Islet precursor cell (in vitro differentiated cells): ENCODE measurements around the gene KLHL9.
"Not testable (repeated sequence)": the region's sequence is repeated elsewhere in the genome, so short reads cannot be mapped to it uniquely, and the experiment has no call there.

ENCODE experiments used
- DNase-seq: peaks from one replicate; pipeline ENCODE4 v3.0.0-alpha.2; 2018

KLHL9 gene

GRCh38 chr9:21334701-21335632 is at the start of gene KLHL9:
KLHL9 (minus strand) TSS chr9:21335404; CDS start chr9:21334859, 545 bp downstream.
- peak; percentile 96 for DNase-seq

GRCh38 chr9:21383627-21384026 is 48.4 kb upstream of the KLHL9 start:
- no peak for DNase-seq

GRCh38 chr9:21381448-21382339 is 46.5 kb upstream of the KLHL9 start:
- DNase-seq: peak; percentile 55

GRCh38 chr9:21371467-21371866 is 36.3 kb upstream of the KLHL9 start:
- DNase-seq: not testable (repeated sequence)

GRCh38 chr9:21367957-21368356 is 32.8 kb upstream of the KLHL9 start, which contains the start of gene IFNA13:
IFNA13 (minus strand) TSS chr9:21368057; CDS start chr9:21368010, 47 bp downstream.
- DNase-seq: no peak

- not testable (repeated sequence) for DNase-seq
Measured at GRCh38 chr9:21367169-21367568, 32.0 kb upstream of the KLHL9 start.

- DNase-seq: no peak
Measured at GRCh38 chr9:21362287-21362686, 27.1 kb upstream of the KLHL9 start.

GRCh38 chr9:21357479-21358460 is 22.6 kb upstream of the KLHL9 start:
- no peak for DNase-seq

GRCh38 chr9:21350787-21351186 is 15.6 kb upstream of the KLHL9 start, which contains the start of gene IFNA6:
IFNA6 (minus strand) TSS chr9:21350887; CDS start chr9:21350887, 0 bp downstream.
- no peak for DNase-seq

- no peak for DNase-seq
Measured at GRCh38 chr9:21348430-21348970, 13.3 kb upstream of the KLHL9 start.

GRCh38 chr9:21340735-21341134 is 5.5 kb upstream of the KLHL9 start:
- DNase-seq: no peak

GRCh38 chr9:21336457-21336856 is 1.3 kb upstream of the KLHL9 start:
- no peak for DNase-seq

- no peak for DNase-seq
Measured at GRCh38 chr9:21333226-21333625, 2.0 kb downstream of the KLHL9 start.

- no peak for DNase-seq
Measured at GRCh38 chr9:21331676-21332402, 3.4 kb downstream of the KLHL9 start.

- no peak for DNase-seq
Measured at GRCh38 chr9:21326526-21327139, 8.6 kb downstream of the KLHL9 start.

GRCh38 chr9:21324047-21324446 is 11.2 kb downstream of the KLHL9 start:
- DNase-seq: no peak

- no peak for DNase-seq
Measured at GRCh38 chr9:21322911-21323461, 12.2 kb downstream of the KLHL9 start.

- no peak for DNase-seq
Measured at GRCh38 chr9:21320465-21320864, 14.7 kb downstream of the KLHL9 start.

GRCh38 chr9:21317956-21318923 is 17.0 kb downstream of the KLHL9 start:
- DNase-seq: no peak
